ENCODE measurements around the gene OPN3.

The OPN3 gene

GRCh38 chr1:241617426-241617825 lies 22.7 kb downstream of the OPN3 start:
- DNase-seq (ENCODE audit: low read depth in 2 of 2), result no peak

- DNase-seq (ENCODE audit: low read depth in 2 of 2), result no peak
Observed at GRCh38 chr1:241615043-241615974, 24.9 kb downstream of the OPN3 start.

GRCh38 chr1:241614572-241614971 lies 25.6 kb downstream of the OPN3 start:
- no peak for DNase-seq (ENCODE audit: low read depth in 2 of 2)

- no peak for DNase-seq (ENCODE audit: low read depth in 2 of 2)
Observed at GRCh38 chr1:241614144-241614543, 26.0 kb downstream of the OPN3 start.

GRCh38 chr1:241612533-241613477 lies 27.4 kb downstream of the OPN3 start:
- no peak for DNase-seq (ENCODE audit: low read depth in 2 of 2)

GRCh38 chr1:241611736-241612135 lies 28.4 kb downstream of the OPN3 start:
- DNase-seq (ENCODE audit: low read depth in 2 of 2), result no peak

GRCh38 chr1:241611063-241611462 lies 29.1 kb downstream of the OPN3 start:
- DNase-seq (ENCODE audit: low read depth in 2 of 2), result no peak

GRCh38 chr1:241610056-241610815 lies 29.9 kb downstream of the OPN3 start:
- DNase-seq (ENCODE audit: low read depth in 2 of 2), result no peak

- DNase-seq (ENCODE audit: low read depth in 2 of 2), result no peak
Observed at GRCh38 chr1:241608379-241609033, 31.7 kb downstream of the OPN3 start.

- DNase-seq (ENCODE audit: low read depth in 2 of 2), result no peak
Observed at GRCh38 chr1:241607497-241607896, 32.7 kb downstream of the OPN3 start.

- no peak for DNase-seq (ENCODE audit: low read depth in 2 of 2)
Observed at GRCh38 chr1:241606544-241606943, 33.6 kb downstream of the OPN3 start.

GRCh38 chr1:241605146-241605805 lies 34.9 kb downstream of the OPN3 start:
- DNase-seq (ENCODE audit: low read depth in 2 of 2), result no peak

GRCh38 chr1:241603731-241604245 lies 36.4 kb downstream of the OPN3 start:
- no peak for DNase-seq (ENCODE audit: low read depth in 2 of 2)

- no peak for DNase-seq (ENCODE audit: low read depth in 2 of 2)
Observed at GRCh38 chr1:241600496-241600901, 39.7 kb downstream of the OPN3 start.

GRCh38 chr1:241598249-241598648 lies 41.9 kb downstream of the OPN3 start:
- no peak for DNase-seq (ENCODE audit: low read depth in 2 of 2)

GRCh38 chr1:241596633-241597032 lies 43.5 kb downstream of the OPN3 start:
- no peak for DNase-seq (ENCODE audit: low read depth in 2 of 2)

GRCh38 chr1:241593186-241593585 lies 47.0 kb downstream of the OPN3 start:
- no peak for DNase-seq (ENCODE audit: low read depth in 2 of 2)

GRCh38 chr1:241592273-241592958 lies 47.8 kb downstream of the OPN3 start:
- DNase-seq (ENCODE audit: low read depth in 2 of 2), result no peak

- no peak for DNase-seq (ENCODE audit: low read depth in 2 of 2)
Observed at GRCh38 chr1:241591736-241592135, 48.4 kb downstream of the OPN3 start.

GRCh38 chr1:241591317-241591716 lies 48.9 kb downstream of the OPN3 start:
- no peak for DNase-seq (ENCODE audit: low read depth in 2 of 2)
